ENCODE results near the gene SURF6.

The SURF6 gene

DNA sequence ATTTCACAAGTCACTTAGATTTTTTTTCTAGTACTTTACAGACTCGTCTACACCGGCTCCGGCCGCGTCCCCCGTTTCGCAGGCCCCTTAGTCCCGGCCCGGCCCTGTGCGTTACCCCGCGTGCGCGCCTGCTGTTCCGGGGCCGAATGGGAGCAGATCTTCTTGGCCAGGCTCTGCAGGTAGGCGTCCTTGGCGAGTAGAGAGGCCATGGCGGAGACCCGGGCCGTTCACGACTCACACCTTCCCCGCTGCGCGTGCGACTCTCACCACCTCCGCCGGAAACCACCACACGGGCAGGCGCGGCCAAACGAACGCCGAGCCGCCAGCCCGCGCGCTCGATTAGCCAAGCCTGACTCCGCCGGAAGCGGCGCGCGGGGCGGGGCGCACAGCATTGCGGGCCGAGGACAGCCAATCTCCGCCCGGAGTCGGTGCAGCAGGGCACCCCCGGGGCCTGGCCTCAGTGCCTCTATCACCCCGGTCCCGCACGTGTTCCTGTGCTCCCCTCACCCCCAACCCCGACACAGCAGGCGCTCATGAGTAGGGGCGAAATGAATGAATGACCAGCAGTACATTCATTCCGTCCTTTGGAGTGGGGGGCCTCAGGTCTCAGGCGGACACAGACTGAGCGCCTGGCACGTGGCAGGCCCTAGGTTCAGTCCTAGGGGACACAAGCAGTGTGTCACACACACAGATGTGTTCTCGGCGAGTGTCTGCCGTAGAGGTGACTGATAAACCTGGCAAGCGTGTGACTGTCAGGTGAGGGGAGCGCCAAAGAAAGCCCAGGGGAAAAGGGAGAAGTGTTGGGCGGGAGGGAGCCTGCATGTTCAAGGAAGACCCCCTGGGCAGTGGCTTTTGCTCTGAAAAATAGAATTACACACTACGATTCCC, at the start of gene SURF6:
TSS of gene SURF6 (minus strand) at position 265 of the 888 bp plus-strand sequence. CDS start at position 209, 56 bp downstream.
- in situ Hi-C loops (cut with HindIII; ENCODE audit: low sequenced_read_pairs): no loop called here

DNA sequence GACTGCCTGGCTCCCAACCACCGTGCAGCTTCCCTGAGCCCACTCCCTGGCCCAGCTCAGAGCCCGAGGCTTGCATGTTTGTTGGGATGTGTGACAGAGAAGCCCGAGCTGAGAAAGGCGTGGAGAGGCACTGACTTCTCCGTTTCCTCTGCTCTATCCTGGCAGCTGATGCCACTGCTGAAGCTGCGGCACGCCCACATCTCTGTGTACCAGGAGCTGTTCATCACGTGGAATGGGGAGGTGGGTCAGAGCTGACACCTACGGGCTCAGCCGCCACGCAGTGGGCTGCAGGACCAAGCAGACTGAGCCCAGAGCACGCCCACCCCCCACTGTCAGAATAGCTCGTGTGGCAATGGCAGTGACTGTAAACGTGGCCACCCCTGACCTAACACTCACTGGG, 49.5 kb upstream of the SURF6 start:
- in situ Hi-C loops (cut with HindIII; ENCODE audit: low sequenced_read_pairs): no loop called here

DNA sequence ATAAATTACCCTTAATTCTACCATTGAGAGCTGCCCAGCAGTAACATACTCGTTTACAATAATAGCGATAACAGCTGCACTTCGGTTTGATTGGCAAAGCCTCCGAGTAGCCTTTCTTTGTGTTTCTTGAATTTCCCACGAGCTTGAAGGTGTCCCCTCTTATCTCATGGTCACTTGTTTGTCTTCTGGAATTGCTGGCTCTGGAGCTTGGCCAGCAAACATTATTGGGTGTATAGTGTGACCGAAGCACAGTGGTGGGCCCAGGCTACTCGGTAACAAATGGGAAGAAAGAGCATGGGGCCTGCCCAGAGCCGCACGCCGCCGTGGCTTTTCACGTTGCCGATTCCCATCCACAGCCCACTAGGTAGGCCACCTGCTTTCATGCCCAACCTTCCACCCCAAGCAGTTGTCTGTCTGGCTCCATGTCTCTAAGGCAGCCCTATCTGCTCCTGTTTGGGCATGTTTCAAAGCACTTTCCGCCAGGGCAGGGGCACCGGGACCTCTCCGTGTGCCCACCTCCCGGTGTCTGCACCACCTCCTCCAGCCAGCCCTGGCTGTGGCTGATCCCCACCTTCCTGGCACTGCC, 48.8 kb upstream of the SURF6 start:
- in situ Hi-C loops (cut with HindIII; ENCODE audit: low sequenced_read_pairs): no loop called here

DNA sequence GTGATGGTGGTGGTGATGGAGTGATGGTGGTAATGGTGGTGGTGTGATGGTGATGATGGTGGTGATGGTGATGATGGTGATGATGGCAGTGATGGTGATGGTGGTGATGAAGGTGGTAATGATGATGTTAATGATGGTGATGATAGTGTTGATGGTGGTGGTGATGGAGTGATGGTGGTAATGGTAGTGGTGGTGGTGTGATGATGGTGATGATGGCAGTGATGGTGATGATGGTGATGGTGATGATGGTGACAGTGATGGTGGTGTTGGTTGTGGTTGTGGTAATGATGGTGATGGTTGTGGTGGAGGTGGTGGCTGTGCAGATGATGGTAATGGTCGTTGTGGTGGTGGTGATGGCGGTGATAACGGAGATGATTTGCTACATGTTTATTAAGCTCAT, 47.5 kb upstream of the SURF6 start:
- in situ Hi-C loops (cut with HindIII; ENCODE audit: low sequenced_read_pairs): no loop called here

DNA sequence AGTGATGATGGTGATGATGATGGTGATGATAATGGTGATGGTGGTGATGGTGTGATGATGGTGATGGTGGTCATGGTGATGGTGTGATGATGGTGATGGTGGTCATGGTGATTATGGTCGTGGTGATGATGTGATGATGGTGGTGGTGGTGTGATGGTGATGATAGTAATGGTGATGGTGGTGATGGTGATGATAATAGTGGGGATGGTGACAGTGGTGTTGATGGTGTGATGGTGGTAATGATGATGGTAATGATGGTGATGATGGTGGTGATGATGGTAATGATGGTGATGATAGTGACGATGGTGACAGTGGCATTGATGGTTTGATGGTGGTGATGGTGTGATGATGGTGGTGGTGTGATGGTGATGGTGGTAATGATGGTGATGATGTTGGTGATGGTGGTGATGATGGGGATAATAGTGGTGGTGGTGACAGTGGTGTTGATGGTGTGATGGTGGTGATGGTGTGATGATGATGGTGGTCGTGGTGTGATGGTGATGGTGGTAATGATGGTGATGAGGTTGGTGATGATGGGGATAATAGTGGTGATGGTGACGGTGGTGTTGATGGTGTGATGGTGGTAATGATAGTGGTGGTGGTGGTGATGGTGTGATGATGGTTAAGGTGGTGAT, 46.6 kb upstream of the SURF6 start:
- in situ Hi-C loops (cut with HindIII; ENCODE audit: low sequenced_read_pairs): no loop called here

DNA sequence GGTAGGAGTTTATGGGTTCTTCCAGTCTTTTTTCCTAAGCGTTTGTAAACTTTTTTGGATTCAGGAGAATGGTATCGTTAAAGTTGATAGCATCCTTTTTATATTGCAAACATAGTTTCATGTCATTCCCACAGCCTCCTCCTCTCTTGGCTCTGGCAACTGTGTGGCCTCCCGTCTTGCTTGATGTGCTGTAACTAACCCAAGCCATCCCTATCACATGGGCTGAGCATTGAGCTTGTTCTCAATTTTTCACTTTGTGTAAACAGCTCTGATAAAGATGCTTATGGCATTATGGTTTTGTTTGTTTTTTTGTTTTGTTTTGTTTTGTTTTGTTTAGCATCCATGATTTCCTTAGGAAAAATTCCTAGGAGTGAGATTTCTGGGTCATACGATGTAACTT, 44.7 kb upstream of the SURF6 start:
- in situ Hi-C loops (cut with HindIII; ENCODE audit: low sequenced_read_pairs): no loop called here

DNA sequence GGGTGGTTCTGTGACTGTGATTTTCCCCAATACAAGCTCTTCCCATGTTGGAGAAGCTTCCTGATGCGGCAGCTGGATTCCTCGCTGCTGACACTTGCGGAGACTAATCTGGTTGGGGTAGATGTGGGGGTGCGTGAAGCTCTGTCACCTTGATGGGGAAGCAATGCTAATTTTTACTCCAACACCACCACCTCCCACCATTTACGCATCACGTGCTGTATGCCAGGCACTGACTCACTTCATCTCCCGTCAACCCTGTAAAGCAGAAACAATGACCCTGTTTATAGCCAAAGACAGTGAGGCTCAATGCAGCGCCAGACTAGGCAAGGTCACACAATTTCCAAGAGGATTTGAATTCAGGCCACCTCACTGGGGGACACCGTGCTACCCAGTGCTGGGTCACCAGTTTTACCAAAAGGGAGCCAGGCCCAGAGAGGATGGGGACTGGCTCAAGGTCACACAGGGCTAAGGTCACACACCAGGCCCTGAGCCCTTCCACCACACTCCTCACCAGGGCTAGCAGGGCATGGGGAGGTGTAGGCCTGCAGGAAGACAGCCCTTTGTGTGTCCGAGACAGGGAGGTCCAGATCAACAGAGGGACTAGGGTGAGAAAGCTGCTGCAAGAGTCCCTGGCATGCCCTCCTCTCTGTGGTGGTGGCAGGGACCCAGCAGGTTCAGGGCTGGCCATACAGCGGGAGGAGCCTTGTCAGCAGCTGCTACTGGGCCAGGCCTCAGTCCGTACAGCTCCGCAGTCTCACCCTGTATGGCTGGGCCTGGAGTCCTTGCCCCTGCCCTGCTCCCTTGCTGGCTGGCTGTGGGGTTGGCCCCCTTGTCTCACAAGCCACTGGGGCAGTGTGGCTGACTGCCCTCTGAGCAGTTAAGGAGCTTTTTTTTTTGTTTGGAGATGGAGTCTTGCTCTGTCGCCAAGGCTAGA, 43.4 kb upstream of the SURF6 start:
- in situ Hi-C loops (cut with HindIII; ENCODE audit: low sequenced_read_pairs): loop anchor here (5.0 to 10.0 kb wide), 3 partner anchors 38 to 355 kb away; partner anchors contain the start of gene REXO4

DNA sequence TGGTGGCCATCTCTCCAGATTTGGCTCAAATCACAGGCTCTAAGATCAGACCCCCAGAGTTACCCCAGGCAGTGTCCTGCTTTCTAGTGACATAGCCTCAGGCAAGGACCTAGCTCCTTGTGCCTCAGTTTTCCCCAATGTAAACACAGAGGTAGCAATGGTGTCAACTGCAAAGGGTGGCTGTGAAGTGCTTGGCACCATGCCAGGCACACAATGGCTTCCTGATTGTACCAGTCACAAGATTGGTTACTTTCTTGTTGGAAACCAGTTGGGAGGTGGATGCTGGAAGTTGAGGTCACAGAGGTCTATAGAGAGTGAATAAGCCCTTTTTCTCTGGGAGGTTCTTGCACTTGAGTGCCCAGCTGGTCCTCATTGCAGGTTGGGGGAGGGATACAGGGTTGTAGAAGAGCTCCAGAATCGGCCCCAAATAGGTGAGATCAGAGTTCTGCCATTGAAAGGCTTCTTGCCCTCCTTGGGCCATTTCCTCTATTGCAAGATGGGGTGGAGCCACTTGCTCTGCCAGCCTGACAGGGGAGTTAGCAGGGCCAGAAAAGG, 42.5 kb upstream of the SURF6 start:
- in situ Hi-C loops (cut with HindIII; ENCODE audit: low sequenced_read_pairs): loop anchor here (5.0 to 10.0 kb wide), 3 partner anchors 39 to 354 kb away; partner anchors contain the start of gene REXO4

DNA sequence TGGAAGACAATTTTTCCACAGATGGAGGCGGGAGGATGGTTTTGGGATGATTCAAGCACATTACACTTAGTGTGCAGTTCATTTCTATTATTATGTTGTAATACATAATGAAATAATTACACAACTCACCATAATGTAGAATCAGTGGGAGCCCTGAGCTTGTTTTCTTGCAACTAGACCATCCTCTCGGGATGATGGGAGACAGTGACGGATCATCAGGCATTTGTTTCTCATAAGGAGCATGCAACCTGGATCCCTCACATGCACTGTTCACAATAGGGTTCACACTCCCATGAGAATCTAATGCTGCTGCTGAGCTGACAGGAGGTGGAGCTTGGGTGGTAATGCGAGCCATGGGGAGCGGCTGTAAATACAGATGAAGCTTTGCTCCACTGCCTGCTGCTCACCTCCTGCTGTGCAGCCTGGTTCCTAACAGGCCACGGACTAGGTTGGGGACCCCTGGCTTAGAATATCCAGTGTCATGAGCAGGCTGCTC, 41.8 kb upstream of the SURF6 start:
- in situ Hi-C loops (cut with HindIII; ENCODE audit: low sequenced_read_pairs): loop anchor here (5.0 to 10.0 kb wide), 3 partner anchors 40 to 353 kb away; partner anchors contain the start of gene REXO4

DNA sequence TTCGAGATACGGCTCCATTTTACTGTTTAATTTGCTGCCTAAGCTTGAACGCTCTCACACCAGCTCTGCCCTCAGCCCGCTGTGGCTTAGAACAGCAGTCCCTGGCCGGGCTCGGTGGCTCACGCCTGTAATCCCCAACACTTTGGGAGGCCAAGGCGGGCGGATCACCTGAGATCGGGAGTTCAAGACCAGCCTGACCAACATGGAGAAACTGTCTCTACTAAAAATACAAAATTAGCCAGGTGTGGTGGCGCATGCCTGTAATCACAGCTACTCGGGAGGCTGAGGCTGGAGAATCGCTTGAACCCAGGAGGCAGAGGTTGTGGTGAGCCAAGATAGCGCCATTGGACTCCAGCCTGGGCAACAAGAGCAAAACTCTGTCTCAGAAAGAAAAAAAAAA, 41.3 kb upstream of the SURF6 start:
- in situ Hi-C loops (cut with HindIII; ENCODE audit: low sequenced_read_pairs): loop anchor here (5.0 to 10.0 kb wide), 3 partner anchors 40 to 352 kb away; partner anchors contain the start of gene REXO4

DNA sequence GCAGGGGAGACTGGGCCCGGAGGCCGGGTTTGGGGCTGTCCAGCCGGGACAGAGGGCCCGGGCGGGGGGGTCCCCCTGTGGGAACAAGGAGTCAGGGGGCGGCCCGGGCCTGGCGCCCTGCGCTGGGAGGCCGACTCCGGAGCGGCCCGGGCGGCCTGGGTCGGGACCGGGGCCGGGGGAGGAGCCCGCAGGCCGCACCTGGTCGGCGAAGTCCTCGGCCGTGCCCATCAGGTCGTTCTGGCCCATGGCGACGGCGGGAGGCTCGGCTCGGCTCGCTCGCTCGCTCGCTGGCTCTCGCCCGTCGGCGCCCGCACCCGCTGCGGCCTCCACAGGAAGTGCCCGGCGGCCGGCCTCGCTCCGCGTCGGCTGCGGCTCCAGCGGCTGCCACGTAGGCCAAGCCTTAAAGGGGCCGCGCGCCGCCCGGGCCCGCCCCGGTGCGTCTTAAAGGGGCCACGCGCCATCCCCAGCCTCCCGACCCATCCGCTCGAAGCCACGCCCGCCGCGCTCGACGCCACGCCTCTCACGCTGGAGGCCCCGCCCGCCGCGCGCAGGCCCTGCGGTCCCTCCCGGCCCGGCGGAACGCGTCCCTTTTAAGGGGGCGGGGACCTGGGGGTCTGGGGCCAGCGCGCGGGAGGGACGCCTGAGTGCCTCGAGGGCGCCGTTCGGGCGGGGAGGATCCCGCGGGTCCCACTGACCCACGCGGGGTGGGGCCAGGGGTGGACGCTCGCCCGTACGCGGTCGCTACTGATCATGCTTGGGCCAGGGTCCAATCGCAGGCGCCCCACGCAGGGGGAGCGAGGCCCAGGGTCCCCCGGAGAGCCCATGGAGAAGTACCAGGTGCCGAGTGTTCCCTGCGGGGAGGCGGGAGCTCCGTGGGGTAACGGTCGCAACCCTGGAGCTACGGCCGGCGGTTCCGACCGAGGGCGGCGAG, 40.0 kb upstream of the SURF6 start, which contains the start of the genes STKLD1 and SURF4:
TSS of gene STKLD1 (plus strand) at position 643 of the 931 bp plus-strand sequence. CDS start at position 751, 108 bp downstream.
TSS of gene SURF4 (minus strand) at position 337 of the 931 bp plus-strand sequence. CDS start at position 246, 91 bp downstream.
- in situ Hi-C loops (cut with HindIII; ENCODE audit: low sequenced_read_pairs): loop anchor here (5.0 to 10.0 kb wide), 3 partner anchors 41 to 351 kb away; partner anchors contain the start of gene REXO4

DNA sequence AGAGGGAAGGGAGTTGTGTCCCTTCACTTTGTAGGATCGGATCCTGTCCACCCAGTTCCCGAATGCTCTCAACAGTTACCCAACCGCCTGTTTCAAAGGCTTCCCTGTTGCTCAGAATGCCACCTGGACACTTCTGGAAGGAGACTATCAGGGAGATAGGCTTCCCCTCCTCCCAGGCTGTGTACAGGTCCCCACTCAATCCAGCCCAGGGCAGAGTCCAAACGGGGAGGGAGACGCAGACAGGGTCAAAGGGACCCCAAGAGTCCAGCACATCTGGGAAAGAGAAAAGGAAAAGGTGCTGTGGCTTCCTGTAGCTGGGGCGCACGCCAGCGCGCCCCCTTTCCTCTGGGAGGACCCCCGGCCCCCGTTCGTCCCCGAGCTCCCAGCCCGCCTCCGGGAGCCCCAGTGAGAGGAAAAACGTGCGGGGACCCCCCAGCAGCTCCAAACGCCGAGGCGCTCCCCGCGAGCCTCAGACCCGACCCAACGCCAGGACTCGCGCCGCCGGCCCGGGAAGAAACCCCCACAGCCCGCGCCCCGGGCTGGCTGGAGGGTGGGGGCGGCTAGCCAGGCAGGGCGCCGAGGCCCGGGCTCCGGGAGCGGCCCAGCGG, 39.2 kb upstream of the SURF6 start:
- in situ Hi-C loops (cut with HindIII; ENCODE audit: low sequenced_read_pairs): loop anchor here (5.0 to 10.0 kb wide), 3 partner anchors 42 to 350 kb away; partner anchors contain the start of gene REXO4

DNA sequence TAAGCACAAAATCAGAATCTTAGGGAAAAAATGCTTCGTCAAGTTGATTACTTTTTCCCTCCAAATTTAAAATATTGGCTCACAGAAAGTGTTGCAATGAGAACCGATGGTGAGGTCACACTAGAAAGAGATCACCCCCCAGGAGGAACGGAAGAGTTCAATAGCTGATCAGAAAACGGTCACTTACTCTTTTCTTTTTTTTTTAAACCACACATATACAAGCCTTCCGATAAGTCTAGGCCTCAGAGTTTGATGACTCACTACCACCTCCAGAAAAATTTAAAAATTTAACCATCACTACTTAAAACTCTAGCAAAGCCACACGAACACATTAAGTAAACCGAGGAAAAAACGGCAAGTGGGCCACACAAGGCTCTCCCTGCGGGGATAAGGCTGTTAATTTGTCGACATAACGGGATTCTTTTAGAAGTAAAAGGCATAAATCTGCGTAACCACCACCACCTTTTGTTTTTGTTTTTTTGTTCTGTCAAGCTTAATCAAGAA, 38.7 kb upstream of the SURF6 start:
- in situ Hi-C loops (cut with HindIII; ENCODE audit: low sequenced_read_pairs): loop anchor here (5.0 to 10.0 kb wide), 3 partner anchors 43 to 350 kb away; partner anchors contain the start of gene REXO4

DNA sequence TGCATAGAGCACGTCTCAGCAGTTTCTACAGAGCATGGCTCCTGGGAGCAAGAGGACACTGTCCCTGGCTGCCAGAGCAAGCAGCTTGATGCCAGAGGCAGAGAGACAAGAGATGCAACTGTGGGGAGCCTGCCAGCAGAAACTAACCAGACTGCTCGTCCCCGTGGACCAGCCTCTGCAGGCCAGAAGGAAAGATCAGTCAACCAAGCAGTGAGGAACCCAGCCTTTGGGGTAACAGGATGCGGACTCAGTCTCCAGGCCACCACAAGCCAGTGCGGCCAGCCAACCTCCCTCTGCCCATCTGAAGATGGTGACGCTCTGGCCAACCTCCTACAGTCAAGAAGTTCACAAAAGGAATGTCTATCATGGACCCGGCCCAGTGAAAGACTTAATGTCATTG, 36.2 kb upstream of the SURF6 start:
- in situ Hi-C loops (cut with HindIII; ENCODE audit: low sequenced_read_pairs): loop anchor here (10.0 kb wide), 2 partner anchors 123 to 347 kb away; no protein-coding TSS in a partner anchor

DNA sequence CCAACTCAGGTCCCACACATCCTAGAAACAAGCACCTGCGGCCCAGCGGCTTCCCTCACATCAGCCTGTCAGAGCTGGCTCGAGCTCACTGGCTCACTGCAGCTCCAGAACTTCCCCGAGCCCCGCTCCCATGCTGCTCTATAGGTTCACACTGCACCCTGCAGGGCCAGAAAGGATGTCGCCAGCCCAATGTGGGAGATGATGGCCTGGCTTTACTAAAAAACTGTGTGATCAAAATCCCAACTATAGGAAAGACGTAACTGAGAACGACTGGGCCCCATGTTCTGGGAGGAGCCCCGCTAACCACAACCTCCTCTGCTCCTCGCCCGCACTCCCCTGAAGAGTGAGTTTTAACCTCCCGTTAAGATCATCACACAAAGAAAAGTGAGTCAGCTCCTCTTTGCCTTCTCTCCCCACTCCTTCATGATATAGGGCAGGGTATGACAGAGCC, 35.3 kb upstream of the SURF6 start:
- in situ Hi-C loops (cut with HindIII; ENCODE audit: low sequenced_read_pairs): loop anchor here (10.0 kb wide), 2 partner anchors 124 to 346 kb away; no protein-coding TSS in a partner anchor

DNA sequence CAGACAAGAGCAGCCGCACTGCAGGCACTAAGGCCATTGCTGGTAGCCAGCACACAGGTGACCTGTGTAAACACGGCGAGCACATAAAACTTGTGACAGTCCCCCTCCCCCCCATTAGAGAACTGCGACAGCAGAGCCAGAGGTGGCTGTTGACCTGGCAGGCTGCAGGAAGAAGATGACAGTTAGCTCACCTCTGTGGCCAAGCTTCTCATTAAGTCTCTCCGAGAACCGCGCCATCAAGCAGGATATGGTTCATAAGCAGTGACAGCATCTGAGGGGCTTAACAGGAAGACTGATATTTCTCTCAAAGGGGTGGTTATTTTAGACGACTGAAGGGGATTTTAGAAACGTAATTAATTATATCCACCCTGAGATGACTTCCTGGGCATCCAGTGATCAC, 34.7 kb upstream of the SURF6 start:
- in situ Hi-C loops (cut with HindIII; ENCODE audit: low sequenced_read_pairs): loop anchor here (10.0 kb wide), 2 partner anchors 124 to 346 kb away; no protein-coding TSS in a partner anchor

DNA sequence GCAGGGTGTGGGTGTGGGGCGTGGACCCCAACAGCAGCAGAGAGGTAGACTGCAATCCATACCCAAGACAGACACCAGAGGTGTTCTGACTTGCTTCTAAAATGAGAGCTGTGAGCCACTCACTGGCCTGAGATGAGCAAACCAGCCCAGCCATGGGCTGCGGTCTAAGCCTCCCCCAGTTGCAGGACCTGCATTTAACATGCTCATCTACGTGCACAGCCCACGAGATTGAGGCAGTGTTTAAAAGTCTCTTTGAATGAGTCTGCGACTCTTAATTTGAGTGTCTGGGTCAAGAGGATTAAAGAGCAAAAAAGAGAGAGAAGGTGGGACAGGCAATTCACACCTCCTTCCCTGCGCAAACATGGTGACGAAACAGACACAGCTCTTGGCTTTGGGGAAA, 33.9 kb upstream of the SURF6 start:
- in situ Hi-C loops (cut with HindIII; ENCODE audit: low sequenced_read_pairs): loop anchor here (10.0 kb wide), 2 partner anchors 125 to 345 kb away; no protein-coding TSS in a partner anchor

Measured in DLD1 (cell line).